H9 (cell line): ENCODE measurements around the gene IL16. TPM values are rescaled to one million over a fixed set of nuclear protein-coding genes. Genes with fewer than 3 reads are reported as not detected.

Source experiments
- DNase-seq: peaks from one replicate; pipeline ENCODE4 v3.0.0-alpha.2; 2017
- H2AFZ ChIP-seq: one replicate; pipeline ENCODE4 v1.6.1; 2013; ENCODE audit warnings: mild to moderate bottlenecking, low read length, control low read depth, moderate library complexity
- H2AK5ac ChIP-seq: 2 replicates; pipeline ENCODE4 v1.6.1; 2013; ENCODE audit warnings: low read length, control low read depth, mixed read lengths; ENCODE audit not compliant: insufficient read length
- H2BK120ac ChIP-seq: one replicate; pipeline ENCODE4 v1.6.1; 2013; ENCODE audit warnings: low read depth, mild to moderate bottlenecking, low read length, control low read depth, inconsistent platforms; ENCODE audit not compliant: poor library complexity, severe bottlenecking
- H2BK12ac ChIP-seq: 2 replicates; pipeline ENCODE4 v1.6.1; 2013; ENCODE audit warnings: low read length, control low read depth, mixed read lengths, low read depth; ENCODE audit not compliant: insufficient read length
- H2BK15ac ChIP-seq: 2 replicates; pipeline ENCODE4 v1.6.1; 2013; ENCODE audit warnings: low read depth, low read length, control low read depth
- H2BK20ac ChIP-seq: one replicate; pipeline ENCODE4 v1.6.1; 2013; ENCODE audit warnings: low read depth, mild to moderate bottlenecking, low read length, control low read depth, inconsistent platforms; ENCODE audit not compliant: poor library complexity, severe bottlenecking
- H2BK5ac ChIP-seq: 2 replicates; pipeline ENCODE4 v1.6.1; 2013; ENCODE audit warnings: low read length, control low read depth, mixed read lengths; ENCODE audit not compliant: insufficient read length
- H3K14ac ChIP-seq: 2 replicates; pipeline ENCODE4 v1.6.1; 2013; ENCODE audit warnings: low read length, control low read depth; ENCODE audit not compliant: insufficient read depth
- H3K18ac ChIP-seq: 2 replicates; pipeline ENCODE4 v1.6.1; 2013; ENCODE audit warnings: low read depth, mild to moderate bottlenecking, mixed read lengths, low read length, control low read depth; ENCODE audit not compliant: insufficient read length
- H3K23ac ChIP-seq: 2 replicates; pipeline ENCODE4 v1.6.1; 2013; ENCODE audit warnings: low read length, control low read depth, mixed read lengths, low read depth; ENCODE audit not compliant: insufficient read length
- H3K23me2 ChIP-seq: 2 replicates; pipeline ENCODE4 v1.6.1; 2013; ENCODE audit warnings: low read depth, mild to moderate bottlenecking, mixed read lengths, low read length, control low read depth; ENCODE audit not compliant: insufficient read length, poor library complexity, severe bottlenecking
- H3K27ac ChIP-seq: 2 replicates; pipeline ENCODE4 v1.5.1; 2013; ENCODE audit warnings: low read length, control low read depth, mixed read lengths, low read depth; ENCODE audit not compliant: insufficient read length
- H3K27me3 ChIP-seq: 2 replicates; pipeline ENCODE4 v1.6.1; 2013; ENCODE audit warnings: low read length, control low read depth, inconsistent platforms; ENCODE audit not compliant: insufficient read depth
- H3K4ac ChIP-seq: 2 replicates; pipeline ENCODE4 v1.6.1; 2013; ENCODE audit warnings: low read depth, mild to moderate bottlenecking, control low read depth, inconsistent platforms, low read length, moderate library complexity
- H3K4me1 ChIP-seq: 2 replicates; pipeline ENCODE4 v1.6.1; 2013; ENCODE audit warnings: low read length, control low read depth, inconsistent platforms; ENCODE audit not compliant: insufficient read depth
- H3K4me2 ChIP-seq: 2 replicates; pipeline ENCODE4 v1.6.1; 2013; ENCODE audit warnings: low read length, control low read depth, mixed read lengths; ENCODE audit not compliant: insufficient read length, insufficient read depth
- H3K56ac ChIP-seq: 2 replicates; pipeline ENCODE4 v1.6.1; 2013; ENCODE audit warnings: low read depth, mild to moderate bottlenecking, mixed read lengths, low read length, control low read depth; ENCODE audit not compliant: insufficient read length
- H3K79me1 ChIP-seq: 2 replicates; pipeline ENCODE4 v1.6.1; 2013; ENCODE audit warnings: low read depth, mild to moderate bottlenecking, moderate library complexity, low read length, control low read depth, inconsistent platforms; ENCODE audit not compliant: insufficient read depth, poor library complexity, severe bottlenecking
- H3K79me2 ChIP-seq: 2 replicates; pipeline ENCODE4 v1.6.1; 2013; ENCODE audit warnings: low read length, control low read depth, inconsistent platforms; ENCODE audit not compliant: insufficient read depth
- H3K9ac ChIP-seq: 2 replicates; pipeline ENCODE4 v1.6.1; 2013; ENCODE audit warnings: low read length, control low read depth, mixed read lengths; ENCODE audit not compliant: insufficient read length; ENCODE audit errors: extremely low read depth
- H3K9me3 ChIP-seq: one replicate; pipeline ENCODE4 v1.6.1; 2013; ENCODE audit warnings: low read depth, low read length, inconsistent platforms; ENCODE audit not compliant: control insufficient read depth
- H3T11ph ChIP-seq: one replicate; pipeline ENCODE4 v1.6.1; 2013; ENCODE audit warnings: mild to moderate bottlenecking, low read length, control low read depth, inconsistent platforms
- H4K20me1 ChIP-seq: one replicate; pipeline ENCODE4 v1.6.1; 2013; ENCODE audit not compliant: control insufficient read depth, insufficient read length, insufficient read depth
- H4K5ac ChIP-seq: 2 replicates; pipeline ENCODE4 v1.6.1; 2013; ENCODE audit warnings: low read depth, mild to moderate bottlenecking, mixed read lengths, low read length, control low read depth; ENCODE audit not compliant: insufficient read length
- H4K8ac ChIP-seq: replicated peaks from 2 replicates; pipeline ENCODE4 v1.6.1; 2013; ENCODE audit warnings: low read length, control low read depth, mixed read lengths, low read depth; ENCODE audit not compliant: insufficient read length
- H4K91ac ChIP-seq: 2 replicates; pipeline ENCODE4 v1.6.1; 2013; ENCODE audit warnings: low read depth, mild to moderate bottlenecking, moderate library complexity, mixed read lengths, low read length, control low read depth; ENCODE audit not compliant: insufficient read length
- H3K27ac Mint-ChIP-seq, 3 experiments: 2 replicates in 2 of 3; 3 replicates in 1 of 3; pipeline ENCODE4 v1.8.0; 2020 to 2021; ENCODE audit warnings: mixed read lengths in 3 of 3, mild to moderate bottlenecking in 1 of 3, moderate library complexity in 1 of 3
- H3K27me3 Mint-ChIP-seq: 2 replicates; pipeline ENCODE4 v1.8.0; 2021; ENCODE audit warnings: low read depth, mild to moderate bottlenecking, moderate library complexity, mixed read lengths
- H3K36me3 Mint-ChIP-seq, 3 experiments: 2 replicates in 2 of 3; 3 replicates in 1 of 3; pipeline ENCODE4 v1.8.0; 2020 to 2021; ENCODE audit warnings: low read depth in 3 of 3, mixed read lengths in 3 of 3; ENCODE audit not compliant: insufficient read depth in 1 of 3
- H3K4me1 Mint-ChIP-seq, 2 experiments: 2 replicates each; pipeline ENCODE4 v1.8.0; 2020; ENCODE audit warnings: mixed read lengths in 2 of 2
- H3K4me3 Mint-ChIP-seq, 2 experiments: 2 replicates in 1 of 2; 3 replicates in 1 of 2; pipeline ENCODE4 v1.8.0; 2020 to 2021; ENCODE audit warnings: mild to moderate bottlenecking in 2 of 2, mixed read lengths in 2 of 2, moderate library complexity in 1 of 2
- H3K9me3 Mint-ChIP-seq, 2 experiments: 2 replicates in 1 of 2; 3 replicates in 1 of 2; pipeline ENCODE4 v1.8.0; 2020; ENCODE audit warnings: mild to moderate bottlenecking in 2 of 2, mixed read lengths in 2 of 2, moderate library complexity in 1 of 2
- CTCF ChIP-seq: fragments of 200-600 bp; sonication (generic); conservative IDR thresholded peaks from 3 replicates; pipeline ENCODE4 v1.8.0; 2021; ENCODE audit warnings: antibody characterized with exemption, mild to moderate bottlenecking
- WGBS: extraction: QIAGEN DNeasy Blood & Tissue Kit; methylation state at CpG from one replicate; pipeline ENCODE4 v1.1.7; 2013; ENCODE audit warnings: missing lambda C conversion rate, low lambda C conversion rate, mixed read lengths; ENCODE audit not compliant: insufficient read length; ENCODE audit errors: extremely low coverage; 5-methylcytosine and 5-hydroxymethylcytosine counted together
- total RNA-seq: library from RNA; stranded (reverse); gene quantifications from 2 replicates; pipeline ENCODE4 v1.2.1, GENCODE V29; 2021

The IL16 gene
- total RNA-seq, 1 experiment from 2014 or later: 0.28 TPM

- H4K8ac ChIP-seq: no peak overlapping the region
Measured at GRCh38 chr15:81197255-81197630, 564 bp downstream of the IL16 start.

More at GRCh38 chr15:81197255-81197630, 564 bp downstream of the IL16 start:
- H3K9me3 Mint-ChIP-seq: no peaks in the 10 kb centered on the region
- Histone ChIP-seq H2BK15ac (no peak overlapping the region), H3K79me1 (no peaks in the 10 kb centered on the region), H4K5ac (no peak overlapping the region), H3K27ac (no peak overlapping the region), H3K23ac (no peak overlapping the region), H3K4me2 (no peak overlapping the region), H3K79me2 (no peaks in the 10 kb centered on the region; the same call in 1 of the 2 replicates), H3K56ac (no peak overlapping the region), H3K14ac (0 out of 2 replicates have a peak overlapping the region, but pooled peaks have one; percentile 8), H3K4me1 (no peaks in the 10 kb centered on the region), H2BK5ac (no peak overlapping the region), H2BK120ac (no peak overlapping the region), H3K23me2 (no peaks in the 10 kb centered on the region), H3K27me3 (no peaks in the 10 kb centered on the region), H2AFZ (no peak overlapping the region), H2BK20ac (no peak overlapping the region), H2BK12ac (no peak overlapping the region), H2AK5ac (no peak overlapping the region), H3K18ac (no peak overlapping the region), H4K91ac (no peak overlapping the region), H3K9me3 (no peaks in the 10 kb centered on the region), H3K9ac (no peak overlapping the region), H4K20me1 (no peaks in the 10 kb centered on the region), H3K4ac (no peak overlapping the region), H3T11ph (no peak overlapping the region)
- H3K36me3 Mint-ChIP-seq: no peaks in the 10 kb centered on the region
- H3K4me1 Mint-ChIP-seq: peaks cover 13 to 25% of the 10 kb centered on the region in 2 experiments; a peak in 3 of 4 replicates
- TF ChIP-seq CTCF: no peak
- no peak for DNase-seq
- peaks cover 7% of the 10 kb centered on the region for H3K27me3 Mint-ChIP-seq
- no peak overlapping the region for H3K27ac Mint-ChIP-seq
- WGBS: no CpG with 5 or more reads among the region's 7 CpGs
- H3K4me3 Mint-ChIP-seq: no peak overlapping the region
